GM18508 (cell line): ENCODE data around the gene TBC1D21.

Experiments
- ATAC-seq: cut with Tn5 transposase; IDR thresholded peaks from one replicate; pipeline ENCODE4 v1.9.1; 2021; ENCODE audit warnings: moderate number of reproducible peaks; ENCODE audit not compliant: insufficient read depth, unreplicated experiment

Gene TBC1D21

GRCh38 chr15:73886717-73887345 is 13.5 kb downstream of the TBC1D21 start:
- ATAC-seq: no peak

GRCh38 chr15:73887481-73887880 is 14.1 kb downstream of the TBC1D21 start:
- no peak for ATAC-seq

GRCh38 chr15:73888224-73889041 is 15.1 kb downstream of the TBC1D21 start:
- ATAC-seq: no peak

- no peak for ATAC-seq
Observed at GRCh38 chr15:73889053-73889761, 15.8 kb downstream of the TBC1D21 start.

GRCh38 chr15:73889762-73890124 is 16.4 kb downstream of the TBC1D21 start:
- no peak for ATAC-seq

GRCh38 chr15:73891328-73892315 is 18.3 kb downstream of the TBC1D21 start:
- ATAC-seq: no peak

GRCh38 chr15:73892446-73893226 is 19.3 kb downstream of the TBC1D21 start:
- ATAC-seq: no peak

- no peak for ATAC-seq
Observed at GRCh38 chr15:73894133-73894814, 20.9 kb downstream of the TBC1D21 start.

- no peak for ATAC-seq
Observed at GRCh38 chr15:73897441-73898261, 24.3 kb downstream of the TBC1D21 start.

- no peak for ATAC-seq
Observed at GRCh38 chr15:73899197-73900094, 26.1 kb downstream of the TBC1D21 start.

- ATAC-seq: no peak
Observed at GRCh38 chr15:73900095-73900712, 26.8 kb downstream of the TBC1D21 start.

- no peak for ATAC-seq
Observed at GRCh38 chr15:73901126-73901810, 27.9 kb downstream of the TBC1D21 start.

GRCh38 chr15:73902121-73903020 is 29.0 kb downstream of the TBC1D21 start:
- no peak for ATAC-seq

GRCh38 chr15:73904026-73904815 is 30.9 kb downstream of the TBC1D21 start:
- ATAC-seq: no peak
